Stimulated activated CD4-positive, alpha-beta T cell treated with anti-CD3 and anti-CD28 coated beads, Interleukin-1b, Interleukin-23, amount 100 ng/mL, for 4 hours (primary cell): Measurements from ENCODE around the gene TACR1.

Source experiments
- DNase-seq, 2 donors: peaks; one replicate each; pipeline ENCODE4 v3.0.0-alpha.2; 2020; ENCODE audit warnings: low read depth in 2 of 2

Gene TACR1

DNA sequence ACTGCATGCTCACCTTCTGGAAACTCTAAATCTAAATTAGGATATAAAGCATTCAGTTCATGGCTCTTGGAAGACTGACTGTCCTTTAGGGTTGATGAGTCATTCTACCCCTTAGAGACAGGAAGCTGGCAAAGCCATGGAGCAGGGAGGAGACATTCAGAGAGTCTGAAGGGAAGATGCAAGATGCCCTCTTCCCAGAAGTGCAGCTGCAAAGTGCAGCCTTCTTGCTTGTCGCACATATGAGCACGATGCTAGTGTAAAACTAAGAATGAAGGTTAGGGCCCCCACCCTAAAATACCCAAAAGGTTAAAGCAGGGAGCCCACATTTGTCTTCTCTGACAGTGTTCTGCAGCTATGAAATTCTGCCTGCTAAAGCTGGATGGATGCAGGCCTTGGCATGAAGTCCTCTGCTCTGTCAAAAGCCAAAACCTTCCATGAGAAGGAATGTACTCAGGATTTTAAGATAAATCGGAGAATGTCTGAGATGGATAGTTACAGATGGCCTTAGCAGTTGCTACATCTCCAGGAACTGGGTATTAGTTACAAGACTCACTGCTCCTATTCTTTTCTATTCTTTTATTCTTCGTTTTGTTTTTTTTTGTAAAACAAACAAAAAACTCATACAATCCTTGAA, 151.2 kb downstream of the TACR1 start:
- DNase-seq = no peak

DNA sequence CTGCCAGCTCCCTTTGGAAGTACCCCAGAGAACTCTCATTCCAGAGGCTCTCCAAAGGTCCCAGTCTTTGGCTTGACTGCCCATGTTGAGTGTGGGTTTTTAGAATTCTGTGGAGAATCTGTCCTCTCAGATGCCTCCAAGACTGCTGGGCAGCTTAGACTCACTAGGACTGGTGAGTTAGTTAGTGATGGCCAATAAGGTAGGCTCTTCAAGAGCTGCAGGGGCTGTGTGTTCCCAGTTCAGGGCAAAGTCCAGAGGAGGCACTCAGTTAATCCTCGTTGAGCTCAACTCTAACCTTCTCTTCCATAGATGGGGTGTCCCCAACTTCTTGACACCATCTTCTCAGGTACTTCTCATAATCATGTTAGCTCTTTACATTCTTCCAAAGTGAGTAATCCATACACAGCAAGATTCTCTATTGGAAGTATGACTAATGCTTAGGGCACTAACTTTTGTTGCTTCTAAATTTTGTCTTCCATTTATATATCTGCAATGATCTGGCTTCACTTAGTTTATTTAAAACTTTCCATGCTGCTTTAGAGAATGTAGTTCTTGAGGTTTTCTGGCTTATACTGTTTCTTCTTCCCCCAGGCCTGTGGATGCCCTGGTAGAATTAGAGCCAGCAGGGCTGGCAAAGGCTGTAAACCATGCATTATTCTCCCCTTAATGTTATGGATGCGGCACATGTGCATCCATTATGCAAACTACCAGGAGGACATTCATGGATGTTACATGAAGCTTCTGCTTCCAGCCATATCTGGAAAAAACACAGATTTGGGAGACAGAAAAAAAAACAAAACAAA, 151.9 kb downstream of the TACR1 start:
- no peak for DNase-seq

DNA sequence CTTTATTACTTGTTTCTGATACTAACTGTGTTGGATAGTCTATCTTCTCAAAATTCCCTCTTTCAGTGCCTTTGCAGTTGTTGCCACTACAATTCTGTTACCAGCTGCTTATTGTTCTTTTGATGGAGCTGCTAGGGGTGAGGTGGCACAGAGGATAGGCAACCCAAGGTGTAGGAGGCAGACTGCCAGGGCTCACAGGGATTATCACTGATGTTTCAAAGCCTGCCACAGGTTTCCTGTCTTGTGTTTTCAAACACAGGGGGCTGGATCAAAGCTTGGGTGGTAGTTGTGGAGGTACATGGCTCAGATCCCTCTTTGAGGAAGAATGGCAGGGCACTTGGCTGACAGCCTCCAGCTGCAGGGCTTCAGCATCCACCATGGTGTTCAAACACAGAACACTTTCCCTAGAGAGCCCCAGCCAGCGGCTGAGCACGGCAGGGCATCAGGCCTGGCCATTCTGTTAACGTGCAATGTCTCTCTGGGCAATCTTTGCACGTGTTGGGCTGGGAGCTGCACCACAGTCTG, 153.7 kb downstream of the TACR1 start:
- DNase-seq = no peak

DNA sequence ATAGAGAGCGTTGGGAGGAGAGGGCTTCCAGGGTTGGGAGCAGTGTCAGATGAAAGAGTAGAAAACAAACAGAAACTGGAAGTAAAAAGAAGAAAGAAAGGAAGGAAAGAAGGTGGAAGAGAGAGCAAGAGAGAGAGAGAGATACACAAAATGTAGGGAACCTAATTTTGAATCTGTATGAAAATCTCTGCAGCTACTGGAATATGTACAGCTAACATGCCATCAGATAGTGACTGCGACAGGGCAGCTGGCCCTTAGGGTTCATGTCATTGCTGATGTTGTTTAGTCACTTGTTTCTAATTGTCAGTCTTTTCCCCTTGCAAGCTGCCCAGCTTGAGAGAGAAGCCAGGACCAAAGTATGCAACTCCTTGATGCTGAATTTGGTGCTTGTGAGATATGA, 155.0 kb downstream of the TACR1 start:
- no peak for DNase-seq

DNA sequence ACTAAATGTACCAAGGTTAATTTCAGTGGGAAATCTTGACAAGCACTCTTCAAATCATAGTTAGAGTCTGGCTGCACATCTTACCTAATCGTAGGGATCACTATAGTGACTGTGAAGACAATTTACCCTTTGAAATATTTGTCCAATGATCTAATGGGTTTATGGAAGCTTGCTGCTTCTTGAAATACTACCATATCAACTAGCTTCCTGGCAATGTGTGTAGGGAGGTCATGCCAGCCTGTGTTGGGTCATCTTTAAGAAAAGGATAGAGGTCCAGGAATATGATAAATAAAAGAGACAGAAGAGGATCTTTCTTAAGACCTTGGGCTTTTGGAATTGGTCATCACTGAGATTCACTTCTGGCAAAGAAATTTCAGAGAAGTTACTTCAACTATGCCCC, 156.5 kb downstream of the TACR1 start:
- no peak for DNase-seq

DNA sequence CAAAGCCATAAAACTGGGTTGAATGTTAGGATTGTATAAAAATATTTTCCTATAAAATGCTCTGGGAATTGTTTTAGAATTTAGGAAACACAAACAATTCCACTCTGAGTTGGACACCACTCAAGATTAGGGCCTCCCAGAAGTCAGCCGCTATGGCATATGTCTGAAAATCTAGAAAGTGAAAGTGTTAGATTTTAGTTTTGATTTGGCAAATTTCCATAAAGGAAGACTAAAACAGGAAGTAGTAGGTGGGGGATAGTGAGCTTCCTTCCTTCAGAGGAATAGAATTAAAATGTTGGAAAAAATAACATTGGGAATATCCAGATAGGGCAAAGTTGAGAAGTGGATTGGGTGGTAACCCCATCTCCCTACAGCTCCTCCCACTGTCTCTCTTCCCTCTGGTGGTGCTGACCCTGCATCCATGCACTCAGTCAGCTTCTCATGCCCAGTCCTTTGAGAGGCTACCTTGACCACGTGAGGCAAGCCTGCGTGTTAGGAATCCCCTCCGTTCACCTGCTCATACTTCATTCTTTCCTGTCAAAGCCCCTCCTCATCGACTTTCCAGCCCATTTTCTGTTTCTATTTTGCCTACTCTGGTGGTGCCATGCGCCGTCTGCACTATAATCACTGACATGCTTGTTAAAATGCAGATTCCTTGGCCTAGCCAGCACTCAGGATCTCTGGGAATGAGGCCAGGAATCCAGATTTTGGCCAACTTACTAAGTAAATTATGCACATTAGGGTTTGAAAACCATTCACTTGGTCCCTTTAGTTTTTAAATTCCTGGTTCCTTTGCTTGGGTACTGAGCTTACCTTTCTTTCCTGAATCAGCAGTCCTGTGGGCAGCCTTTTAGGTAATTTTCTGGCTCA, 157.4 kb downstream of the TACR1 start:
- DNase-seq = no peak

DNA sequence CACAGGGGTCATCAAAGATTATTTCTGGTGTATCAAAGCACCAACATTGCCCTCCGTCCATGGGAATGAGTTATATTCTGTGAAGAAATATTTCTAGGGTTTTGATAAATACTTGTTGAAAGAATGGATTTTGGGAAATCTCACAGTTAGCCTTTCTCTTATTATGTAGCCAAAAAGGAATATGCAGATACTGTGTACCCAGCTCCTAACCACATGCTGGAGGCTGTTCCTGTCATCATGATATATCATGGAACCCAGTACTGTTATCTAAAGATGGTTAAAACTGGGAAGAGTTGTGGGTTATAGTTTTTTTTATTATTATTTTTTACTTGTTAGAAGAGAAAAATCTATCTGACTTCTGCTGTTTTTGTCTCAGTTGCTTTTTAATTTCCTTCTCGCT, 158.1 kb downstream of the TACR1 start:
- no peak for DNase-seq

DNA sequence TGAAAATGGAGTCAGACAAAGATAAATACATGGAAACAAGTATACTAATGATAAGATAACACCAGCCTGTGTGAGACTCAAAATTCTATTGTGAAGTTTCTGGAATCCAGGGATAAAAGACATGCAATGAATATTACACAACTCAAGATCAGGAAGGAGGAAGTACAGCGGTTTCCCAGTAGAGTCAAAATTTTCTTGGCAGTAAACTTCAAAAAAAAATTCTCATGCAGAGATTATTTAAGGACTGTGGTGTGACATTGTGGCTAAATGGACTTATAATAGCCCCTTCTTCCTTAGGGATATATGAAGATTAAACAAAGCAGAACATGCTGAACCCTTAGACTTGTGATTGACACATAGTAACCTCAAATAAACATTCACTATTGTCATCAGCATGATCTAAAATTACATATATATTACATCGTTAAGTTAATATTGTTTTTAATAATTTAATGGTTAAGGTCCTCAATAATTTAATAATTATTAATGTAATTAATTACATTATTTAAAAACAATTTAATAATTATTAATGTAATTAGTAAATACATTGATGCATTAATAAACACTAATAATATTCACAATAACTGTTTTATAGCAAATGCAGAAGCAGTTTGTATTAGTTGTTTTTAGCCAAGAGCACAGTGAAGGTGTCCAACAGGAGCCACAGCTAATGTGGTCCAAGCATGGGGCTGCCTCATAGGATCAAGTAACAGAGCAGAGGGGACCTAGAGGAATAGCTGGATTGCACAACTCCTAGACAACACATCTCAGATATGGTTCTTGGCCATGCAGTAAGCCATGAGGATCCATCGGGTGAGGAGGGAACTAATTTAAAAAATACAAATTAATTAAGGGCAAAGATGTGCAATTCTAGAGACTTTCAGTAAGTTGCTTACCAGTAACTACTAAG, 163.6 kb downstream of the TACR1 start:
- DNase-seq = no peak

DNA sequence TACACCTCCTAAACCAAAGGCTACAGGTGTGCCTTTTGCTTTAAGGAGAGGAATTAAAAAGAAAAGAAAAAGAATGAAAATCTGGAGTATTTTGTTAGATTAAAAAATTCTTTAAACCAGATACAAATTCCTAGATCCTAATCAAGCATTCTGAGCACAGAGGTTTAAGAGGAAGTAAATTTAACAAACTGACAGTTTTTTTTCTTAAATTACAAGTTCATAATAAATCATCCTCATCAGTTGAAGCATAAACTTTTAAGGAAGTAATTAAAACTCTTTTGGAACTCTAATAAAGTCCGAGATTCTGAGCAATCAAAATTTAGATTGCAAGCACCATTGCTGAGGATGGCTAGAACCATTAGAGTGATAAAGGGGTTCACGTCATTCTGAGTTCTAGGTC, 165.8 kb downstream of the TACR1 start:
- no peak for DNase-seq

DNA sequence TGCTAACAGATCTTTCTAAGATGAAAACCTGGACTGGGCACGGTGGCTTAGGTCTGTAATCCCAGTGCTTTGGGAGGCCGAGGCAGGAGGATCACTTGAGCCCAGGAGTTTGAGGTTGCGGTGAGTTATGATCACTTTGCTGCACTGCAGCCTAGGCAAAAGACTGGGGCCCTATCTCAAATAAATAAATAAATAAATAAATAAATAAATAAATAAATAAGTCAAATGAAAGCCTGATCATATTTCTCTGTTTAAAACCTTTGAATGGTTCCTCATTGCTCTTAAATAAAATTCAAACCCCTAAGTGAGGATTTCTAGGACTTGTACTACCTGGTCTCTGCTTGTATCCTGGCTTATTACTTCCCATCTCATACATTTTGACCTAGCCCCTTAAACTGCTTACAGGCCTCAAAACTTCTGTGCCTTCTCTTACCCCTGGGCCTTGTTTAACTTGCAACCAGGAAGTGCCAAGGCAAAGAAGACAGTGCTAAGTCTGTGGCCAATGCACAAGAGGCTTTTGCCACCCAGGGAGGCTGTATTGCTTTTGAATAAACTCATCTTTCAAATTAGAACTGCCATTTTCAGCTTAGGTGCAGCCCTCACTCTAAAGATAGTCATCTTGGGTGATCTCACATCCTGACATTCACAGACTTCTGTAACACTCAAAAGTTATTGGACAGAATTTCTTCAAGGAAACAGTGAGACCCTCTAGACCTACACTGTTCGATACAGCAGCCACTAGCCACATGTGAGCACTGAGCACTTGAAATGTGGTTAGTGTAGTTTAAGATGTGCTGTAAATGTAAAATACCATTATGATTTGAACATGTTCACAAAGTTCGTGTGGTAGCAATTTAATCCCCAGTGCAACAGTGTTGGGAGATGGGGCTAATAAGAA, 167.2 kb downstream of the TACR1 start:
- DNase-seq = no peak

DNA sequence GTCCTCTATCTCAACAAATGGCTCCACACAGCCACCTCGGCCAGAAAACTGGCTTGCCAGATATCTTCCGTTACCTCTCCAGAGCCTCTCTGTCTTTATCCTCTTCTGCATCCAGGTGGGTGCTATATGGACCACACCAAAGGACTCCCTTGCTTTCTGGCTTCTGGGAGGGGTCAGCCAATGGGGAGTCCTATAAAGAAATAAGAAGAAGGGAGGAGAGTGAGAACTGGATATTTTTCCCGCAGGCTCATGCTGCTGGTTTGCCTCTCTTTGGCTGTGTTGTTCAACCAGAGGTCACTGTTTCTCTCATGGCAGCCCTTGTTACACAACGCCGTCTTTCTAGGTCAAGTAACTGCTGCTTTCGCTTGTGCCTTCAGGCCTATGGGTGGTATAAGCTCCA, 168.1 kb downstream of the TACR1 start:
- DNase-seq = no peak

DNA sequence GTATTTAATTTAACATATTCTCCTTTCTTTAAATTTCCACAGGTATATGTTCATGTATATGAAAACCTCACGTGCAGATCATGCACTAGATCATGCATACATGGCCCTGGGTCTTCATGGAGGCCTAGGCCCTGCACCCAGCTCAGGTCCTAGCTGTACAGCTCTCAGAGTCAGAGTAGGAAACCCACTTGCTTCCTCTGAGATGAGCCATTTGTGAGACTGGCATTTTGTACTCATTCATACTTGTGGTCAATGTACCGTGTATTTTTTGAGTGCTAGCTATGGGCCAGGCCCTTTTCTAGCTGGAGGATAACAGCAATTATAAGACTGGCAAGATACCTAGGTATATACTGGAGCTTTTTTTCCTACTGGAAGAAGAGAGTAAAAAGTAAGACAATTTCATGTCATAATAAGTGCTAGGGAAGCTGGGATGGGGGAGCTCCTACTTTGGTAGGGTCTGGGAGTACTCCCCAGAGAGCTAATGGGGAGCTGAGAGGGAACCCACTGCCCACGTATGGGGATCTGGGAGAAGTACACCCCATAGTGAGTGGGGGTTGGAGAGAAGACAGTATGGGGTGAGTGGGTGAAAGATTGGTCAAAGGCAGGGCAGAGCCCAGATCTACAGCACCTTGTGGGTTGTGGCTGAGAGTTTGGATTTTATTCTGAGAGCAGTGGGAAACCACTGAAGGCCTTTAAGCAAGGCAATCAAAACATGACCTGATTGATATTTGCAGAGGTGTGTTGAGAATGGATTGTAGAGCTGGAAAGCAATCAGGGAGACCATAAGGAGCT, 168.9 kb downstream of the TACR1 start:
- DNase-seq = no peak

DNA sequence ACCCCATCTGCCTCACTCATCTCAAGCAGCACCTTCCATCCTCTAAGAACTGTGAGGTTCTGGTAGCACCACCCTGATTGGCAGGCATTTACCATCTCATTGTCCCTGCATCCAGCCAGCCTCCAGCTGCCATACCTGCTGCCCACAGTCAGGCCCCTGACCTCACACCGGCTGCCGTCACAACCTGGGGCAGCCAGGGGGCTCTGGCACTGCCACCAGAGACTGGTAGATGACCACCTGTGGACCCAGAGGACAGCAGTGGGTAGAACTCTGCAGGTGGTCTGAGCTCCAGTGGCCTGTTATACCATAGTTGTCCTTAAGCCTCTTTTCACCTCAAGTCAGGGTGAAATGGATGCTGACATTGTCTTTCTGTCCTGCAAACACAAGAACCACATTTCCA, 171.4 kb downstream of the TACR1 start:
- no peak for DNase-seq

DNA sequence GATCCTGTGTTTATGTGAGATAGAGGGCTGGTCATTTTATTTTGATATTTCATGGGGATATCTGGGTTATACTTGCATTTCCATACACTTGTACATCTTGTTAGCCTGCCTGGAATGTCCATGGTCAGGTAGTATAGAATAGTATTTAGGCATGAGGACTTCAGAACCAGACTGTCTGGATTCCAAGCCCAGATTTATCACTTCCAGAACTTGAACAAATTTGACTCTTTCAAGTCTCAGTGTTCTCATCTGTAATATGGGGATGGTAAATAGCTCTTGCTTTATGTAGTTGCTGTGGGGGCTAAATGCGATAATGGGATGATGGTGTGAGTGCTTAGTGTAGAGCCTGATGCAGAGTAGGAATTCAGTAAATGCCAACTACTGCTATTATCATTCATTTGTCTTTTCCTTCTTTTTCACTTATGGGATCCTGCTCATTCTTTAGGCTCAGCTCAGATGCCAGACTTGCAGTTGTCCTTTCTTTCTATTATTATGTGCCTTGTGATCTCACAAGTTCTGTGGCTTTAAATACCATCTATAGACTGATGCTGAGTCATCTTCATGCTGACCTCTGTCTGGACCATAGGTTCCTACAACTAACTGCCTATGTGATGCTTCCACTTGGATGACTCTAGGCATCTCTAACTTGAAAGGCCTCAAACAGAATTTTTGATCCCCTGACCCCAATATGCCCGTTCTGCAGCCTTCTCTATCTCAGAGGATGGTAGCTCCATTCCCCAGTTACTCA, 173.5 kb downstream of the TACR1 start:
- DNase-seq = no peak

DNA sequence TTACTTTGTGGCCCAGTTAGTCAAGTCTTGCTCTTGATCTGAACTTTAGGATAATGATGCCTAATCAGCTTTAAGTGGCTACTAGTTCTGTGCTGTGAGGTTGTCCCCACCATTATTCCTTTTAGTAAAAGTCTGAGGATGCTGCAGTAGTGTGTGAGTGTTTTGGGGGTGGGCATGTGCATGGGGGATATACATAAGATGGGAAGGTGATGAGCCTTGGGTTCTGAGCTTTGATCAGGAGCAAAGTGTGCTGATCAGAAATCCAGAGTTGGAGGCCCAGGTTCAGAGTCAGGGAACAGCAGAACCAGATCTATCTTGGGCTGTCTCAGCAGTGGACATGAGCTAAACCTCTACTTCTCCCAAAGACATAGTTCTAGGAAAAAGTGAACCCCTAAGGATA, 174.1 kb downstream of the TACR1 start:
- DNase-seq = no peak

DNA sequence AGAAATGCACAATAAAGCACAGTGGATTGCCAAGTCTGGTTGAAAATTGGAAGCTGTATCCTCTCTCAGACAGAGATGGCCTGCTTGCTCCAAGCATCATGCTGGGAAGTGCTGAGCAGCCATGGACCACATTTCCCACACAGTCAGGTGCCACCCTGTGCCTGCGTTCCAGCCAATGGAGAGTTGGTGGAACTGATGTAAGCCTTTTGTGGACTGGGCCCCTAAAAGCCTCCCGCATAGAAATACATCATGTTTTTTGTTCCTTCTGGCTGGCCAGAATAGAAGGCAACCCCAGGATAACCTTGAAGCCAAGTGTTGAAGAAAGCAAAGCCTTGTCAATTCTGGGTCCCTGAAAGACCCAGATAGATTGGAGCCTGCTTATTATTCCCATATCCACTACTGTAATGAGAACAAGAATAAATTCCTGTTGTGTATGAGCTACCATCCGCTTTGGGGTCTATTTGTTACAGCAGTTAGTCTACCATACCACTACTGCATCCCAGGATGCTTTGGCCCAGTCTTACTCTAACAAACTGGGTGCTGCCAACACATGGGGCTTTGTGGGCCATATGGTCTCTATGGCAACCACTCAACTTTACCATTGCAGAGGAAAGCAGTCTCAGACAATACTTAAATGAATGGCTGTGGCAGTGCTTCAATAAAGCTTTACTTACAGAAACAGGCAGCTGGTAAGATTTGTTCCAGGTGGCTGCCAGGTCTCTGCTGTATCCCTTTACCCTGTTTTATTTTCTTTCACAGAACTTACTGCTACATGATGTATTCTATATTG, 175.5 kb downstream of the TACR1 start:
- DNase-seq = no peak

DNA sequence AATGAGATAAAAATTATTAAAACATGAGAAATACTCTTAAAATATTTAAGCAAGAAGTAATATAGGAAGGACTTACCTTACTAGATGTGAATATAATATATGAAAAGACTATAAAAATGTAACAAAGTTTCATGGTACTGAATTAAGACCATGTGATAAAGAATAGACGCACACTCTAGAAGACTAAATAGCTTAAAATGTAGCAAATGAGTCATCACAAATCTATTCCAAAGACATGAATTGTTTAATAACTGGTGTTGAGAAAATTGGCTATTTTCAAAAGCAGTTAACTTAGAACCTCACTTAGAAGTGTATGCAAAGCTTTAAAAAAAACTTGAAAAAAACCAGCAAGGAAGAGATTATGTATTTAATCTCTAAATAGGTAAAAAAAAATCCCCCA, 176.8 kb downstream of the TACR1 start:
- no peak for DNase-seq

DNA sequence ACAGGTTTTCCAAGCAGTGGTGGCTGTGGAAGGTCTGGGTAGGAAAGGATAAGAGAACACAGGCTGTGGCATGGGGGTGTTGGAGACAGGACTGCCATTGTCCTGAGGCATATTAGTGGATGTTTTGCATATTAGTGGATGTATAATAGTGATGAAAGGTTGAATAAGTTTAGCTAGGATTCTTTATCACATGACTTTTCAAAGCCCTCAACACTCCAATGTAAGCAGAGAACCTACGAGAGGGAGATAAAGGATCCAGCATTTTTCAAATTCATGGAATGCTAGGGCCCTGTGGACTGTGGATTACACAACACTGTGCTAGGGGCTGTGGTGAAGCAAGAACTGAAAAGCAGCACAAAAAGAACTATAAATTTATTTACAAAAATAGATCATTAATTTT, 177.6 kb downstream of the TACR1 start:
- no peak for DNase-seq
